ENCODE measurements around the gene PYROXD2.
"Not testable (repeated sequence)": the region's sequence is repeated elsewhere in the genome, so short reads cannot be mapped to it uniquely, and the experiment has no call there.

Gene PYROXD2

GRCh38 chr10:98389398-98389797, 25.6 kb downstream of the PYROXD2 start:
- no peak for DNase-seq

DNA sequence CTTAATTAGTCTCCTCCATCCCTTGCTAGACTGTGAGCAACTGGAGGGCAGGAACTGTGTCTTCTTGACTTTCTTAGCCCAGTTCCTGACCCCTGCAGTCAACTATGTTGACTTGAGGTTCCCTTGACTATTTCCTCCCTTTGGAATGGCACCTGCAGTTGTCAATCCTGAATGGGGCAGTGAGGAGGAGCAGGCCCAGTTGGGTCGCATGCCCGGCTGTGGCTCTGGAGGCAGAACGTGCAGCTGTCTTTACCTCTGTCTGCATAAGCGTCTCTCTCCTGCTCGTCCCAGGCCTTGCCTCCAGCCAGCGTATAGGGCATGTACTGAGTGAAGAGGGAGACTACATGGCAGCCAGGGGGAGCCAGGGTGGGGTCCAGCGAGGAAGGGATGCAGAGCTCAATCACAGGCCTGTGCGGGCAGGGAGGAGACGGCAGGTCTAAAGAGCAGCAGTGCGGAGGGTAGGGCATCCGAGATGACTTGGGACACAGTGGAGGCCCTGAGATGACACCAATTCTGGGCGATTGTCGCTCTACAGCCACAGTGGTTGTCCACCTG, 26.8 kb downstream of the PYROXD2 start:
- no peak for DNase-seq

GRCh38 chr10:98384531-98385133, 30.4 kb downstream of the PYROXD2 start:
- DNase-seq, result no peak

GRCh38 chr10:98383869-98384268, 31.1 kb downstream of the PYROXD2 start:
- no peak for DNase-seq

- DNase-seq, result not testable (repeated sequence)
Measured at GRCh38 chr10:98383134-98383667, 31.8 kb downstream of the PYROXD2 start.

DNA sequence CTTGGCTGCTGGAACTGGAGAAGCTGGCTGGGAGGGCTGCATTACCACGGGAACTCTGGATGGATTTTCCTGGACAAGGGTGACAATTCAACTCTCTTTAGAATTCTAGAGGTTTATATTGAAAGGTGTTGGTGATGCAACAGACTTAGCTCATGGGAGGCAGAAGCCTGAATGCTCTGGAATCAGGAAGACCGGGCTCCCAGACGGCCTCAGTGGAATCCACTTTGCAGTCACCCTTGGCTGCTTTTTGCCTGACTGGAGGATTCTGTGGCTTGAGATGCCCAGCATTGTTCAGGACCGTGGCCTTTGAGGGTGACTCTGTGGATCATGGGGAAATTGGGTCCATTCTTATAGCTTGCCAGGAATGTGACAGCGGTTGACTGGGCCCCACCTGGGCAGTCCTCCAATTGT, 32.3 kb downstream of the PYROXD2 start:
- DNase-seq, result no peak

DNA sequence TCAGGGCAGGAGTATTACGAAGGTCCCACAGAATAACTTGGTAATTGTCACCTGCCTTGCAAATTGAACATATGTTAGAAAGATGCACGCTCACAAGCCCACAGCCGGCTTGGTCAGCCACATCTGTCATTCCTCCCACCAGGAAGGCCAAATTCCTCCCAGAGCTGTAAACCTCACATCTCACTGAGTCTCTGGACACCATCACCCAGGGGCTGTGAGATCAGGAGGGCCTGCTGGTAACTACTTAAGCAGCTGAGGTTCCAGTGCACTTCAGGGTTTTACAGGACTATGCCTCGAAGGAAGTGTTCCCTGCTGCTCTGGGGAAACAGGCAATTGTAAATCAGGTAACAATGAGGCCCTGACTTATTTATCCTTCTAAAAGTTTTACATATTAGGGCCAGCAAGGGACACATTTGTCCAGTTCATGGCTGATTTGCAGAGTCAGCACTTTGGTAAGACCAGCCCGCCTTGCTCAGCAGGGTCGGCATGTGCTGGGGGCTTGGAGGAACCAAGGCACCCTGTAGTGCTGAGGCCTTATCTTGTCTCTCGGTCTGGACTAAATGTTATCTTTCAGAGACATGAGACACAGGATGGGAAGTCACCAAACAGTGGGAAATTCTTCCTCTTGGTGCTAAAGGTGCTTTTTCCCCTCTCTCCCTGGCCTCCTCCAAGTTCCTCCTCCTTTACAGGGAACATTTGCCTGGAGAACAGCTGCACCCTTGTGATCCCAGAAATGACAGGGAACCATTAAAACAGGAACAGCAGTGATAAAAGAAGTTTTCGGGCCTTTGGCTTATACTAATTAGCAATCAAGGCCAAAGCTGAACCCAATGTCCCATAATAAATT, 34.3 kb downstream of the PYROXD2 start:
- no peak for DNase-seq

DNA sequence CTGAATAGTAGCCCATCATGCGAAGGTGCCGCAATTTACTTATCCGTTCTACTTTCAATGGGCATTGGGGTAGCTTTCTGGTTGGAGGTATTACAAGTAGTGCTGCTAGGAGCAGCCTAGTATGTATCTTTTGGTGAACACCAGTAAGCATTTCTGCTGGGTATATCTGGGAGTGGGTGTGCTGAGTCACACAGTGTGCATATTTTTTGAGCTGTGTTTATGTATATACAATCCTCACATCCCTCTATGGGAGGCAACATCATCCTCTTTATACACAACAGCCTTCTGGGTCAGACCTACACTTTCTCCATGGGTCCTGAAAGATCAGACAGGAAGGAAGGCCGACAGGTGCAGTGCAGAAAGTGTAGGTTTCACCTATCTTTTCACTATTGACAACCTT, 36.3 kb downstream of the PYROXD2 start:
- no peak for DNase-seq

DNA sequence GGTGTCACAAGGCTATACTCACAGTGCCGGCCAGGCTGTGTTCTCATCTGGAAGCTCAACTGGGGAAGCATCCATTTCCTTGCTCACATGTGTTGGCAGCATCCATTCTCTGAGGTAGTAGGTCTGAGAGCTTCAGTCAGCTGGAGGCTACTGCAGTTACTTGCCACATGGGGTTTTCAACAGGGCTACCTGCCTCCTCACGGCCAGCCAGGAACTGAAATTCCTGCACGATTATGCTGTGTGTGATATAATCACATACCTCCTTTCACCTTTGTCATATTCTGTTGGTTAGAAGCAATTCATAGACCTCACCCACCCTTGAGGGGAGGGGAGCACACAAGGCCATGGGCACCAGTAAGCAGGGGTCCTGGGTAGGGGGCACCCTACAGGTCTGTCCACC, 37.4 kb downstream of the PYROXD2 start:
- no peak for DNase-seq

DNA sequence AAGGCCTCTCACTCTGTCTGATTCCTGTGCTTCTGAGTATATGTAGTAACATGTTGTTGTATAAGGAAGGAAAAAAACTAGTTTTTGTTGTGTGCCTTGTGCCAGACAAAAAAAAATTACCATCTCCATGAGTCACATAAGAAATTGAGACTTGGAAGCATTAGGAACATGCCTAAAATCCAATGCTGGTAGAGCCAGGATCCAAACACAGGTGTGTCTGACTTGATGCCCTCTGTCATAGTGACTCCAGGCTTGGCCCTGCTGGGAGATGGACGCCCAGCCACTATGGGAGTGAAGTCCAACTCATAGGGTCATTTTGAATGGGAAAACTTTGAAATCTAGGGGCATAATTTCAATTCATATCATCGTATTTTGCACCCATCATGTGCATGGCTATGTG, 38.0 kb downstream of the PYROXD2 start:
- DNase-seq, result no peak

DNA sequence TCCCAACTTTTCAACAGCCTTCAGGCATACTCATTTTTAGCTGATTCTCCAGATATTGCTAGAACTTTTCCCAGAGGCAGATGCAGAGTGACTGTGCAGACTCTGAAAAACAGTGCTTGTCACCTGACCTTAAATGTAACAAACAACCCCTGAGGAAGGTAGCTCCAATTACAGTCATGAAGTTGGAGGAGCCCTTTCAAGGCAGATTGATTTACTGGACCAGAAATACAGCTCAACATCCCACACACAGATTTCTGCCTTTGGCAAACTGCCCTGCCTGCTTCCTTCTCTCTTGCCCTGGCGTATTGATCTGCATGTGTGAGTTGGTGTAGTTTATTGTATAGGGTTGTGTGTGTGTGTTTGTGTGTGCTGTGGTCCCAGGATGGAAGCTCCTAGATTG, 38.5 kb downstream of the PYROXD2 start:
- no peak for DNase-seq

GRCh38 chr10:98374217-98374985, 40.6 kb downstream of the PYROXD2 start:
- no peak for DNase-seq

DNA sequence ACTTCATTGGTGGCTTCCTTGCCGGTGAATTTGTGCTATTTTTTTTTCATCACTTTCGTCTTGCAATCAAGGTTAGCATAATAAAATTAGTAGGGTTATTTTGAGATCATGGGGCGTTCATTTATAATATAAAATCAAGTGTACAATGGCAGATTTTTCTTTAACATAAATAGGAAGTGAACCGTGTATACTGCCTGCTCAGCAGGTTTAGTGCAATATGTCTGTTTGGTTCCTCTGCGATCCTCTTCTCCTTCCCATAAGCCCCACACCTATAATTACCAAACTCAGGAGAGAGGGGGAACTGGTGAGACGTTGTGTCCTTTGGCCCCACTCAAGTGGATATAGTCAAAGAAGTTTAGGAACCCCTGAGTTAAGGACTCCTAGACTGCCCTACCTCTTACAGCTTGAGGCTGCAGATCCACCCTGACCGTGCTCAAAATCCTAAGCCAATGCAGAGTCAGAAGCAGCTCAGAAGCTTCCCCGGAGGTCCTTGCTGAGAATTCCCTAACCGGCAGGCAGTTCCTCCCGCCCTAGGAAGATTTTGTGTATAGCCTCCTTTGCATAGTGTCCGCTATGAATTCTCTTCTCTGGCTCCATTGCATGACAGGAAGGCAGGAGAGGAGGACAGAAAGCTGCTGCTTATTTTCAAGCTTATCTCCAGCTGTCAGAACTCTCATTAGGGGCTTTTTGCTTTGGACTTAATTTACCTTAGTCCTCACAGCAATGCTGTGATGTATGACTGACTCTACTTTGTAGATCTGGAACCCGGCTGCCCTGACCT, 41.5 kb downstream of the PYROXD2 start:
- DNase-seq, result no peak

GRCh38 chr10:98370831-98371820, 43.9 kb downstream of the PYROXD2 start:
- no peak for DNase-seq

GRCh38 chr10:98369801-98370200, 45.2 kb downstream of the PYROXD2 start:
- no peak for DNase-seq

- no peak for DNase-seq
Measured at GRCh38 chr10:98368644-98369043, 46.3 kb downstream of the PYROXD2 start.

GRCh38 chr10:98367604-98368451, 47.2 kb downstream of the PYROXD2 start:
- no peak for DNase-seq

- no peak for DNase-seq
Measured at GRCh38 chr10:98366062-98366530, 48.9 kb downstream of the PYROXD2 start.

GRCh38 chr10:98365406-98366061, 49.4 kb downstream of the PYROXD2 start:
- DNase-seq, result no peak
